Activated T-cell treated with anti-CD3 and anti-CD28 coated beads for 1 hour (primary cell): ENCODE results near the gene VAMP5.

ENCODE experiments used
- DNase-seq: peaks from one replicate; pipeline ENCODE4 v3.0.0-alpha.2; 2020; ENCODE audit warnings: low read depth

VAMP5 gene

GRCh38 chr2:85635636-85636035 is 51.4 kb downstream of the VAMP5 start:
- no peak for DNase-seq

DNA sequence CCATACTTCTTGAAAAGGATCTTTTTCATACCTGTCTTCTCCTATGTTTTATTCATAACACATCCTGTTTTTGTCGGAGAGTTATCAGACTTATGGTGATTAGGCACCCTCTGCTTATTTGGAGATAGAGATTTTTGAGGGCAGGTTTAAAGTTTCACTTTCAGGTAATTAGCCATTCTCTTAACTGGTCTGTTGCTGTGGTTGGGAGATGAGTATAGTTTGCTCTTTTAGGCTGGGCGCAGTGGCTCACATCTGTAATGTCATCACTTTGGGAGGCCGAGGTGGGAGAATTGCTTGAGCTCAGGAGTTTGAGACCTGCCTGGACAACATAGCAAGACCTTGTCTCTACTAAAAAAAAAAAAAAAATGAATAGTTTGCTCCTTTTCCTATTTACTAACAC is 58.5 kb downstream of the VAMP5 start:
- DNase-seq: no peak
